MM.1S (cell line): ENCODE measurements around the gene ACYP2.

ENCODE experiments used
- DNase-seq: peaks from one replicate; pipeline ENCODE4 v3.0.0-alpha.2; 2015
- H2AFZ ChIP-seq: fragments of 300-600 bp; sonication (generic); 2 replicates; pipeline ENCODE4 v1.6.0; 2016; ENCODE audit warnings: antibody characterized with exemption, low read length
- H3F3A ChIP-seq: fragments of 300-600 bp; sonication (generic); 2 replicates; pipeline ENCODE4 v1.6.1; 2016; ENCODE audit warnings: mild to moderate bottlenecking, antibody characterized with exemption, low read length, moderate library complexity, mixed read lengths; ENCODE audit not compliant: insufficient read depth
- H3K27ac ChIP-seq: fragments of 300-600 bp; sonication (generic); 2 replicates; pipeline ENCODE4 v1.5.1; 2016; ENCODE audit warnings: mild to moderate bottlenecking, low read length
- H3K27me3 ChIP-seq: fragments of 300-600 bp; sonication (generic); replicated peaks from 2 replicates; pipeline ENCODE4 v1.6.0; 2016; ENCODE audit warnings: low read length; ENCODE audit not compliant: insufficient read depth
- H3K36me3 ChIP-seq: fragments of 300-600 bp; sonication (generic); replicated peaks from 2 replicates; pipeline ENCODE4 v1.6.1; 2016; ENCODE audit warnings: mild to moderate bottlenecking, low read length, mixed read lengths; ENCODE audit not compliant: insufficient read depth
- H3K4me1 ChIP-seq: fragments of 300-600 bp; sonication (generic); 2 replicates; pipeline ENCODE4 v1.6.1; 2016; ENCODE audit warnings: low read length, mixed read lengths
- H3K4me2 ChIP-seq: fragments of 300-600 bp; sonication (generic); 2 replicates; pipeline ENCODE4 v1.6.0; 2016; ENCODE audit warnings: low read depth, low read length
- H3K4me3 ChIP-seq: fragments of 300-600 bp; sonication (generic); 2 replicates; pipeline ENCODE4 v1.5.1; 2016; ENCODE audit warnings: low read length, mixed read lengths
- H3K79me2 ChIP-seq: fragments of 300-600 bp; sonication (generic); 2 replicates; pipeline ENCODE4 v1.6.1; 2016; ENCODE audit warnings: mixed run types, low read length, mixed read lengths
- H3K9ac ChIP-seq: fragments of 300-600 bp; sonication (generic); 2 replicates; pipeline ENCODE4 v1.6.1; 2016; ENCODE audit warnings: low read length, mixed read lengths
- H3K9me2 ChIP-seq: fragments of 300-600 bp; sonication (generic); replicated peaks from 2 replicates; pipeline ENCODE4 v1.6.1; 2016; ENCODE audit warnings: mild to moderate bottlenecking, low read length, mixed read lengths; ENCODE audit not compliant: insufficient read depth
- H3K9me3 ChIP-seq: fragments of 300-600 bp; sonication (generic); replicated peaks from 2 replicates; pipeline ENCODE4 v1.6.1; 2016; ENCODE audit warnings: mild to moderate bottlenecking, low read length, mixed read lengths; ENCODE audit not compliant: insufficient read depth
- H4K20me1 ChIP-seq: fragments of 300-600 bp; sonication (generic); 2 replicates; pipeline ENCODE4 v1.6.1; 2016; ENCODE audit warnings: mild to moderate bottlenecking, low read length, moderate library complexity, mixed read lengths; ENCODE audit not compliant: insufficient read depth
- CTCF ChIP-seq: fragments of 300-600 bp; sonication (generic); IDR thresholded peaks from 2 replicates; pipeline ENCODE4 v1.5.1; 2016; ENCODE audit warnings: antibody characterized with exemption, low read length, mixed read lengths
- EZH2 ChIP-seq: fragments of 300-600 bp; sonication (generic); optimal IDR thresholded peaks from 2 replicates; pipeline ENCODE3; 2017; ENCODE audit warnings: low read depth, mild to moderate bottlenecking, antibody characterized with exemption, low read length, mixed read lengths
- EZH2phosphoT487 ChIP-seq: fragments of 300-600 bp; sonication (generic); IDR thresholded peaks from 2 replicates; pipeline ENCODE4 v1.6.1; 2018; ENCODE audit warnings: antibody characterized with exemption, low read length

ACYP2 gene

DNA sequence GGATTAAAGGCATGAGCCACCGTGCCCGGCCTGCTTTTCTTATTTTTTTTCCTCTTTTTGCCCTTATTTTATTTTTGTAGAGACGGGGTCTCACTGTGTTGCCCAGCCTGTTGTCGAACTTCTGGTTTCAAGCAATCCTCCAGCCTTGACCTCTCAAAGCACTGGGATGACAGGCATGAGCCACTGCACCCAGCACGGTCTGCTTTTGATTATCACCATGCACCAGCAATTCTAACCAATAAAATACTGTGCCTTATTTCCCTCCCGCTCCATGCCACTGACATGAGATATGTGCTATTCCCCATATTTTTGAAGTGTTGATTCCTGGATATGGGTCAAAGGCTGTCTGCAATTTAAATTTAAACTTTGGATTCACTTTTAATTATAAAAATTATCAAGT, 42.9 kb downstream of the ACYP2 start:
- Histone ChIP-seq H3K4me2 (no peak overlapping the region), H3K4me1 (no peaks in the 10 kb centered on the region), H3K9ac (no peak overlapping the region), H3F3A (no peaks in the 10 kb centered on the region), H3K9me3 (no peaks in the 10 kb centered on the region), H3K9me2 (no peaks in the 10 kb centered on the region), H3K4me3 (no peak overlapping the region), H3K79me2 (no peaks in the 10 kb centered on the region), H3K27me3 (no peaks in the 10 kb centered on the region), H4K20me1 (no peaks in the 10 kb centered on the region), H3K36me3 (no peaks in the 10 kb centered on the region), H2AFZ (no peak overlapping the region), H3K27ac (no peak overlapping the region)
- DNase-seq: no peak
- TF ChIP-seq EZH2: no peak
- TF ChIP-seq CTCF: no peak
- no peak for TF ChIP-seq EZH2phosphoT487

DNA sequence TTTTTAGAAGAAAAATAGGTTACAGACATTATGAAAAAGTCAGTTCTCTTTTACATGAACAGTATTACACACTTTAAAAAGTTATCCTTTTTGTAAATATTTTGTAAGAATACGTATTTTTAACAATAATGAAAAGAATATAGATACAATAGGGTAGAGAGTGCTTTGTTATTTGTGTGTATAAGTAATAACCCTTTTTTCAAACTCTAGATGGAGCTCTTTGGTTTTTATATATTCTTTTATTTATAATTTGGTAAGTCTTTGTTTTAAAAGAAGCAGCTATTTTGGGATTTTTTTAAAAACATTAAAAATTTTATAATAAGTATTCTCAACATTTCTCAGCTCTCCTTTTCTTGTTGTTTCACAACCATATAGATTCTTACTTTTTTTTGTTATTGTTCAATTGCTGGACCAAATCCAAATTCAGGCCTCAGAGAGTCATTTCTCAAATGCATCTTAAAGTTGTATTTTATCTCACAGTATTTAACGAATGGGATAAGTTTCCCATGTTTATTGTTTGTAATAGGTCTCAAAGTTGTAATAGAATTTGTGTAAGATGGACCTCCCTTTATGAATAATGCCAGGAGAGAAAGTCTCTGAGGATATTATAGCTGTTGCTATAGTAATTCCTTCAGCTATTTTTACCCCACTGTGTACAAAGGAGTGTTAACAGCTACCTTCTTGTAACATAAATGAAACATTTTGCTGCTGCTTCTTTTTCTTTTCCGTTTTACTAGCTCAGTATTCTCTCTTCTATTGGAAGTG, 46.4 kb downstream of the ACYP2 start:
- H3K4me1 ChIP-seq: no peaks in the 10 kb centered on the region
- H3K27me3 ChIP-seq: no peaks in the 10 kb centered on the region
- no peak overlapping the region for H3K4me2 ChIP-seq
- H3K79me2 ChIP-seq: no peaks in the 10 kb centered on the region
- no peak overlapping the region for H3K9ac ChIP-seq
- H2AFZ ChIP-seq: no peak overlapping the region
- H4K20me1 ChIP-seq: no peaks in the 10 kb centered on the region
- no peak for DNase-seq
- H3K36me3 ChIP-seq: no peaks in the 10 kb centered on the region
- H3K9me3 ChIP-seq: no peaks in the 10 kb centered on the region
- H3F3A ChIP-seq: no peaks in the 10 kb centered on the region
- TF ChIP-seq EZH2 (no peak), CTCF (no peak), EZH2phosphoT487 (no peak)
- no peak overlapping the region for H3K4me3 ChIP-seq
- no peak overlapping the region for H3K27ac ChIP-seq
- H3K9me2 ChIP-seq: no peaks in the 10 kb centered on the region

DNA sequence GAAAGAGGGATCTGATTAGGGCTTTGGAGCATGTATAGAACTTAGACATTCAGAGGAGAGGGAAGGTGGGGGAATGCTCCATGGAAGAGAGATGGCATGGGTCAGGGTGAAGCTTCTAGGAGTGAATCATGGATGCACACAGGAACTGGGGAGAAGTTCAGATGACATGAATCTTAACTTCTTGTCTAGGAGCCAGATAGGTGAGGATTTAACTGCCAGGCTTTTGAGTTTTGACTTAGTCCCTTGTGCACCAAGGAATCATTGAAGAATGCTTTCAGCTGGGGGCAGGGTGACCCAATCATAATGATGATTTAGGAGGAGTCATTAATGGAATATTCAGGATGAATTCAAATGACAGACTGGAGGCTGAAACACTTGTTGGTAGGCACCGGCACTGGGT, 48.7 kb downstream of the ACYP2 start:
- Histone ChIP-seq H3K27ac (no peak overlapping the region), H3K9me3 (no peaks in the 10 kb centered on the region), H2AFZ (no peak overlapping the region), H3K27me3 (no peaks in the 10 kb centered on the region), H3K79me2 (no peaks in the 10 kb centered on the region), H3F3A (no peaks in the 10 kb centered on the region), H3K9ac (no peak overlapping the region), H3K9me2 (no peaks in the 10 kb centered on the region), H3K4me3 (no peak overlapping the region), H4K20me1 (no peaks in the 10 kb centered on the region), H3K4me2 (no peak overlapping the region), H3K4me1 (no peaks in the 10 kb centered on the region), H3K36me3 (no peaks in the 10 kb centered on the region)
- DNase-seq: no peak
- TF ChIP-seq CTCF (no peak), EZH2phosphoT487 (no peak), EZH2 (no peak)
